H1 (cell line): ENCODE measurements around the gene FKBP10. TPM values are rescaled to one million over a fixed set of nuclear protein-coding genes. Genes with fewer than 3 reads are reported as not detected.

Experiments used
- CTCF ChIA-PET: fragments of 300-600 bp; sonication (Branson Sonifier 250); formaldehyde crosslinking; loops from one replicate; lab custom pipeline; 2021; ENCODE audit not compliant: partially characterized antibody; lab: Charles Lee
- POLR2A ChIA-PET: fragments of 300-600 bp; sonication (Branson Sonifier 250); formaldehyde crosslinking; loops from one replicate; lab custom pipeline; 2021; ENCODE audit warnings: inconsistent platforms; ENCODE audit not compliant: partially characterized antibody; lab: Charles Lee
- DNase-seq, 2 experiments: peaks; one replicate each; pipeline versions ENCODE4 v3.0.0 to v3.0.0-alpha.2; 2010 to 2022; ENCODE audit warnings: low spot score in 2 of 2, low read depth in 1 of 2, mixed read lengths in 1 of 2
- FAIRE-seq: peaks from 2 replicates; lab custom pipeline; 2011; peaks lifted over from hg19 to GRCh38; lab: Jason Lieb, UNC
- H2AFZ ChIP-seq: 2 replicates; pipeline ENCODE4 v1.8.1; 2012; ENCODE audit warnings: low read length, inconsistent platforms
- H2AK5ac ChIP-seq: 2 replicates; pipeline ENCODE4 v1.6.1; 2013; ENCODE audit warnings: low read depth, low read length
- H2BK120ac ChIP-seq: replicated peaks from 2 replicates; pipeline ENCODE3; 2013; ENCODE audit warnings: low read depth, low read length, inconsistent platforms
- H2BK12ac ChIP-seq: 2 replicates; pipeline ENCODE4 v1.6.1; 2013; ENCODE audit warnings: low read depth, low read length
- H2BK15ac ChIP-seq: 2 replicates; pipeline ENCODE4 v1.6.1; 2013; ENCODE audit warnings: low read length
- H2BK20ac ChIP-seq: 2 replicates; pipeline ENCODE4 v1.6.1; 2013; ENCODE audit warnings: low read length
- H2BK5ac ChIP-seq: 2 replicates; pipeline ENCODE4 v1.6.1; 2013; ENCODE audit warnings: low read depth, low read length
- H3K14ac ChIP-seq: 2 replicates; pipeline ENCODE4 v1.6.1; 2013; ENCODE audit warnings: inconsistent platforms; ENCODE audit not compliant: insufficient read length
- H3K18ac ChIP-seq: 2 replicates; pipeline ENCODE4 v1.6.1; 2013; ENCODE audit warnings: low read length; ENCODE audit errors: extremely low read depth
- H3K23ac ChIP-seq: 2 replicates; pipeline ENCODE4 v1.6.1; 2013; ENCODE audit warnings: inconsistent platforms; ENCODE audit not compliant: insufficient read length
- H3K23me2 ChIP-seq: 2 replicates; pipeline ENCODE4 v1.6.1; 2013; ENCODE audit warnings: low read depth, low read length
- H3K27ac ChIP-seq: 2 replicates; pipeline ENCODE4 v1.6.1; 2011; ENCODE audit warnings: low read depth, low read length, inconsistent platforms
- H3K27me3 ChIP-seq, 4 experiments: replicated peaks in 1 of 4; 1 replicate in 1 of 4; 2 replicates in 3 of 4; pipeline versions ENCODE4 v1.6.1 to v1.8.1; 2011 to 2013; ENCODE audit warnings: low read length in 3 of 4, mild to moderate bottlenecking in 3 of 4, inconsistent platforms in 2 of 4, mixed read lengths in 2 of 4, moderate library complexity in 1 of 4; ENCODE audit not compliant: control insufficient read depth in 3 of 4, insufficient read depth in 3 of 4; ENCODE audit errors: extremely low read depth in 1 of 4
- H3K36me3 ChIP-seq, 4 experiments: 2 replicates each; pipeline versions ENCODE4 v1.6.1 to v1.8.1; 2011 to 2013; ENCODE audit warnings: mild to moderate bottlenecking in 4 of 4, low read length in 3 of 4, moderate library complexity in 2 of 4, control low read depth in 1 of 4, inconsistent platforms in 1 of 4; ENCODE audit not compliant: insufficient read depth in 4 of 4, control insufficient read depth in 2 of 4
- H3K4ac ChIP-seq: replicated peaks from 2 replicates; pipeline ENCODE3; 2013; ENCODE audit warnings: low read length, low read depth, mixed read lengths, inconsistent platforms; ENCODE audit not compliant: insufficient read length
- H3K4me1 ChIP-seq, 4 experiments: replicated peaks in 1 of 4; 1 replicate in 1 of 4; 2 replicates in 3 of 4; pipeline versions ENCODE4 v1.6.1 to v1.8.1; 2011 to 2013; ENCODE audit warnings: low read length in 3 of 4, inconsistent platforms in 2 of 4, mixed read lengths in 1 of 4; ENCODE audit not compliant: insufficient read depth in 4 of 4, control insufficient read depth in 3 of 4
- H3K4me2 ChIP-seq, 2 experiments: 2 replicates each; pipeline versions ENCODE4 v1.6.1 to v1.8.1; 2011 to 2013; ENCODE audit warnings: low read depth in 2 of 2, low read length in 2 of 2, control low read depth in 1 of 2, inconsistent platforms in 1 of 2, mild to moderate bottlenecking in 1 of 2; ENCODE audit not compliant: insufficient read depth in 1 of 2
- H3K4me3 ChIP-seq, 4 experiments: fragments of 200-600, 300-600 bp in 1 of 4; sonication (generic), shearing (Covaris generic), sonication (Bioruptor Twin) in 1 of 4; 2 replicates each; pipeline versions ENCODE4 v1.5.1 to v1.8.1; 2011 to 2016; ENCODE audit warnings: low read length in 4 of 4, low read depth in 3 of 4, control low read depth in 2 of 4, inconsistent platforms in 2 of 4, mild to moderate bottlenecking in 2 of 4, mixed read lengths in 1 of 4, moderate library complexity in 1 of 4; ENCODE audit not compliant: insufficient read depth in 2 of 4; ENCODE audit errors: extremely low read depth in 1 of 4
- H3K56ac ChIP-seq: replicated peaks from 2 replicates; pipeline ENCODE3; 2013; ENCODE audit warnings: low read depth, mild to moderate bottlenecking, mixed read lengths, low read length, inconsistent platforms; ENCODE audit not compliant: insufficient read length
- H3K79me1 ChIP-seq: 2 replicates; pipeline ENCODE4 v1.6.1; 2013; ENCODE audit warnings: low read depth, low read length, control low read depth
- H3K79me2 ChIP-seq, 2 experiments: 2 replicates each; pipeline versions ENCODE4 v1.6.1 to v1.8.1; 2012 to 2013; ENCODE audit warnings: low read length in 2 of 2, mild to moderate bottlenecking in 2 of 2, inconsistent platforms in 1 of 2; ENCODE audit not compliant: insufficient read depth in 2 of 2, control insufficient read depth in 1 of 2
- H3K9ac ChIP-seq, 4 experiments: replicated peaks in 1 of 4; 1 replicate in 1 of 4; 2 replicates in 3 of 4; pipeline versions ENCODE4 v1.6.1 to v1.8.1; 2011 to 2013; ENCODE audit warnings: low read depth in 3 of 4, low read length in 3 of 4, control low read depth in 2 of 4, mild to moderate bottlenecking in 2 of 4, moderate library complexity in 2 of 4, inconsistent platforms in 1 of 4; ENCODE audit errors: extremely low read depth in 1 of 4
- H3K9me3 ChIP-seq, 2 experiments: 2 replicates each; pipeline versions ENCODE4 v1.6.1 to v1.8.1; 2012 to 2013; ENCODE audit warnings: mild to moderate bottlenecking in 2 of 2, moderate library complexity in 2 of 2, control low read depth in 1 of 2, inconsistent platforms in 1 of 2, low read depth in 1 of 2, low read length in 1 of 2, mixed read lengths in 1 of 2; ENCODE audit not compliant: insufficient read depth in 2 of 2
- H4K20me1 ChIP-seq, 2 experiments: replicated peaks in 1 of 2; 2 replicates each; pipeline versions ENCODE3 to v1.8.1; 2011 to 2013; ENCODE audit warnings: inconsistent platforms in 2 of 2, low read length in 2 of 2, mild to moderate bottlenecking in 1 of 2; ENCODE audit not compliant: insufficient read depth in 2 of 2, control insufficient read depth in 1 of 2
- H4K5ac ChIP-seq: 2 replicates; pipeline ENCODE4 v1.6.1; 2013; ENCODE audit warnings: low read length, low read depth, mixed read lengths, inconsistent platforms; ENCODE audit not compliant: insufficient read length
- H4K8ac ChIP-seq: 2 replicates; pipeline ENCODE4 v1.8.0; 2013; ENCODE audit warnings: mild to moderate bottlenecking, moderate library complexity, low read length, inconsistent platforms; ENCODE audit not compliant: insufficient read depth; ENCODE audit errors: extremely low read depth
- H4K91ac ChIP-seq: replicated peaks from 2 replicates; pipeline ENCODE3; 2013; ENCODE audit warnings: low read length, mixed read lengths, inconsistent platforms; ENCODE audit not compliant: insufficient read length
- CHD2 ChIP-seq: IDR thresholded peaks from 2 replicates; pipeline ENCODE4 v1.6.1; 2012; ENCODE audit warnings: low read length, improper control_type of control experiment
- HDAC2 ChIP-seq, 2 experiments: fragments of 300-600 bp in 1 of 2; sonication (generic) in 1 of 2; IDR thresholded peaks; 2 replicates each; pipeline ENCODE4 v1.6.1; 2011 to 2012; ENCODE audit warnings: low read depth in 2 of 2, low read length in 2 of 2, mild to moderate bottlenecking in 2 of 2, moderate library complexity in 2 of 2, borderline replicate concordance in 1 of 2, inconsistent platforms in 1 of 2
- PHF8 ChIP-seq: fragments of 200-600 bp; sonication (generic); conservative IDR thresholded peaks from 2 replicates; pipeline ENCODE4 v1.7.1; 2012; ENCODE audit warnings: low read depth, mild to moderate bottlenecking, inconsistent platforms, low read length, moderate library complexity
- RBBP5 ChIP-seq: IDR thresholded peaks from 2 replicates; pipeline ENCODE4 v1.7.1; 2012; ENCODE audit warnings: low read depth, mild to moderate bottlenecking, inconsistent platforms, low read length, moderate library complexity, borderline replicate concordance
- WGBS, 2 experiments: shearing (Covaris generic) in 1 of 2; methylation state at CpG; one replicate each; pipeline versions ENCODE4 v1.1.6 to v1.1.7; 2013 to 2015; ENCODE audit warnings: low lambda C conversion rate in 2 of 2, mixed read lengths in 2 of 2, inconsistent platforms in 1 of 2, low coverage in 1 of 2, missing lambda C conversion rate in 1 of 2; ENCODE audit not compliant: insufficient replicate concordance in 2 of 2, insufficient coverage in 1 of 2, insufficient read length in 1 of 2; ENCODE audit errors: extremely low coverage in 1 of 2, missing lambda C conversion rate in 1 of 2; 5-methylcytosine and 5-hydroxymethylcytosine counted together
- polyA plus RNA-seq, 7 experiments: library from polyadenylated mRNA; depleted of rRNA in 3 of 7; stranded (reverse) in 5 of 7; unstranded in 2 of 7; fragments of >200 nt in 5 of 7; fragments of 200-250 nt in 2 of 7; gene quantifications; 1 replicate in 5 of 7; 2 replicates in 1 of 7; 4 replicates in 1 of 7; pipeline versions ENCODE4 v1.2.1 to v1.2.3, GENCODE V29; 2011 to 2013; ENCODE audit warnings: missing spikeins in 2 of 7, mixed read lengths in 2 of 7
- total RNA-seq: library from RNA; stranded (reverse); fragmentation: NEBNext Ultra II Directional; extraction: Animal tissue kit (Norgen Biotek cat#: 25700); gene quantifications from 2 replicates; pipeline ENCODE4 v1.2.1, GENCODE V29; 2021
- TF ChIP-seq, protein P1 (sequence below): IDR thresholded peaks from 2 replicates; pipeline ENCODE4 v1.6.1; 2011; ENCODE audit warnings: low read depth, mild to moderate bottlenecking, low read length; ENCODE audit not compliant: insufficient read depth
- TF ChIP-seq, protein P2 (sequence below): IDR thresholded peaks from 2 replicates; pipeline ENCODE4 v1.6.1; 2012; ENCODE audit warnings: inconsistent platforms

FKBP10 gene
- total and polyA plus RNA-seq, 2 of the 8 experiments (the other 6 are each of a cell fraction or from before 2014, with no cell fraction given): 173 to 283 TPM

- H3K4ac ChIP-seq: no peak overlapping the region
- H2AK5ac ChIP-seq: no peak overlapping the region
- H3K36me3 ChIP-seq: peaks cover 31 to 75% (median 67%) of the 10 kb centered on the region in 4 experiments
- no peak overlapping the region for H4K8ac ChIP-seq
- DNase-seq: no peak
- H4K91ac ChIP-seq: no peak overlapping the region
- H3K27ac ChIP-seq: no peak overlapping the region
- 98% methylated on average over 9 of the region's 9 CpGs; no CpG with 5 or more reads in 1 of the 2 experiments for WGBS, 2 experiments
- H3K56ac ChIP-seq: no peak overlapping the region
- H3K18ac ChIP-seq: no peak overlapping the region
- H2BK20ac ChIP-seq: no peak overlapping the region
- no peak overlapping the region for H2BK120ac ChIP-seq
- ChIA-PET POLR2A (interaction anchor here (1.2 to 2.1 kb wide), 4 partner anchors 10 to 100 kb away, joined by 3 to 6 read pairs (median 5); no protein-coding TSS in a partner anchor), CTCF (interaction anchor here (1.2 to 1.8 kb wide), 2 partner anchors 18 to 28 kb away, joined by 3 read pairs; no protein-coding TSS in a partner anchor)
- no peak overlapping the region for H2AFZ ChIP-seq
- H3K9me3 ChIP-seq: no peaks in the 10 kb centered on the region
- no peak overlapping the region for H2BK15ac ChIP-seq
- H3K14ac ChIP-seq: no peak overlapping the region
- H3K4me2 ChIP-seq: no peak overlapping the region
- H3K4me1 ChIP-seq: no peaks in the 10 kb centered on the region
- no peaks in the 10 kb centered on the region; the same call in 1 of the 2 replicates for H3K79me1 ChIP-seq
- no peak overlapping the region for H3K4me3 ChIP-seq
- no peak overlapping the region for H3K23ac ChIP-seq
- no peak overlapping the region for H4K5ac ChIP-seq
- no peaks in the 10 kb centered on the region for H3K27me3 ChIP-seq
- TF ChIP-seq, protein P1, sequence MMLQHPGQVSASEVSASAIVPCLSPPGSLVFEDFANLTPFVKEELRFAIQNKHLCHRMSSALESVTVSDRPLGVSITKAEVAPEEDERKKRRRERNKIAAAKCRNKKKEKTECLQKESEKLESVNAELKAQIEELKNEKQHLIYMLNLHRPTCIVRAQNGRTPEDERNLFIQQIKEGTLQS: no peak
- TF ChIP-seq CHD2 (no peak), PHF8 (no peak), HDAC2 (IDR thresholded peaks at IDR 0.05; ENCODE audit: borderline replicate concordance in 1 of 2, low read depth in 2 of 2, low read length in 2 of 2) (no peak), RBBP5 (no peak)
- TF ChIP-seq, protein P2, sequence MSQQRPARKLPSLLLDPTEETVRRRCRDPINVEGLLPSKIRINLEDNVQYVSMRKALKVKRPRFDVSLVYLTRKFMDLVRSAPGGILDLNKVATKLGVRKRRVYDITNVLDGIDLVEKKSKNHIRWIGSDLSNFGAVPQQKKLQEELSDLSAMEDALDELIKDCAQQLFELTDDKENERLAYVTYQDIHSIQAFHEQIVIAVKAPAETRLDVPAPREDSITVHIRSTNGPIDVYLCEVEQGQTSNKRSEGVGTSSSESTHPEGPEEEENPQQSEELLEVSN: no peak
- no peak for FAIRE-seq
- H3K79me2 ChIP-seq: peaks cover 0 to 5% of the 10 kb centered on the region in 2 experiments; a peak in 2 of 4 replicates
- H2BK12ac ChIP-seq: no peak overlapping the region
- H2BK5ac ChIP-seq: no peak overlapping the region
- H3K23me2 ChIP-seq: peaks cover 4% of the 10 kb centered on the region
- no peak overlapping the region for H3K9ac ChIP-seq
- H4K20me1 ChIP-seq: peaks cover 0 to 11% of the 10 kb centered on the region in 2 experiments
Observed at GRCh38 chr17:41869426-41869825, 56.6 kb downstream of the FKBP10 start.
